AG09309 (cell line): ENCODE data around the gene DLX1.

Experiments
- DNase-seq: peaks from one replicate; pipeline ENCODE4 v3.0.0-alpha.2; 2010; ENCODE audit warnings: low read depth
- H3K4me3 ChIP-seq: 2 replicates; pipeline ENCODE4 v1.5.1; 2011; ENCODE audit warnings: mild to moderate bottlenecking, low read depth, low read length, moderate library complexity; ENCODE audit not compliant: control insufficient read depth
- CTCF ChIP-seq: IDR thresholded peaks from 2 replicates; pipeline ENCODE4 v1.5.1; 2011; ENCODE audit warnings: mild to moderate bottlenecking, low read depth, low read length, inconsistent platforms; ENCODE audit not compliant: insufficient read depth, control insufficient read depth; ENCODE audit errors: missing control alignments

DLX1 gene

GRCh38 chr2:172095146-172095904 lies 10.0 kb downstream of the DLX1 start:
- DNase-seq, result peak; percentile 79
- H3K4me3 ChIP-seq, result peak overlapping the region; percentile 81
- no peak for TF ChIP-seq CTCF

- TF ChIP-seq CTCF, result no peak
- DNase-seq, result no peak
- peak overlapping the region; percentile 81 for H3K4me3 ChIP-seq
Observed at GRCh38 chr2:172095905-172096625, 10.8 kb downstream of the DLX1 start.

GRCh38 chr2:172096626-172097547 lies 11.6 kb downstream of the DLX1 start:
- no peak for TF ChIP-seq CTCF
- DNase-seq, result peak; percentile 86
- peak overlapping the region; percentile 48 for H3K4me3 ChIP-seq

GRCh38 chr2:172097557-172098131 lies 12.3 kb downstream of the DLX1 start:
- H3K4me3 ChIP-seq, result peak overlapping the region; percentile 10
- TF ChIP-seq CTCF, result no peak
- DNase-seq, result no peak

- no peak overlapping the region for H3K4me3 ChIP-seq
- no peak for TF ChIP-seq CTCF
- DNase-seq, result no peak
Observed at GRCh38 chr2:172098287-172098649, 13.0 kb downstream of the DLX1 start.

GRCh38 chr2:172098650-172099471 lies 13.6 kb downstream of the DLX1 start:
- DNase-seq, result no peak
- H3K4me3 ChIP-seq, result peak overlapping the region; percentile 38
- no peak for TF ChIP-seq CTCF
